Measurements from ENCODE around the gene COBLL1.
"Not testable (repeated sequence)": the region's sequence is repeated elsewhere in the genome, so short reads cannot be mapped to it uniquely, and the experiment has no call there.

Gene COBLL1

DNA sequence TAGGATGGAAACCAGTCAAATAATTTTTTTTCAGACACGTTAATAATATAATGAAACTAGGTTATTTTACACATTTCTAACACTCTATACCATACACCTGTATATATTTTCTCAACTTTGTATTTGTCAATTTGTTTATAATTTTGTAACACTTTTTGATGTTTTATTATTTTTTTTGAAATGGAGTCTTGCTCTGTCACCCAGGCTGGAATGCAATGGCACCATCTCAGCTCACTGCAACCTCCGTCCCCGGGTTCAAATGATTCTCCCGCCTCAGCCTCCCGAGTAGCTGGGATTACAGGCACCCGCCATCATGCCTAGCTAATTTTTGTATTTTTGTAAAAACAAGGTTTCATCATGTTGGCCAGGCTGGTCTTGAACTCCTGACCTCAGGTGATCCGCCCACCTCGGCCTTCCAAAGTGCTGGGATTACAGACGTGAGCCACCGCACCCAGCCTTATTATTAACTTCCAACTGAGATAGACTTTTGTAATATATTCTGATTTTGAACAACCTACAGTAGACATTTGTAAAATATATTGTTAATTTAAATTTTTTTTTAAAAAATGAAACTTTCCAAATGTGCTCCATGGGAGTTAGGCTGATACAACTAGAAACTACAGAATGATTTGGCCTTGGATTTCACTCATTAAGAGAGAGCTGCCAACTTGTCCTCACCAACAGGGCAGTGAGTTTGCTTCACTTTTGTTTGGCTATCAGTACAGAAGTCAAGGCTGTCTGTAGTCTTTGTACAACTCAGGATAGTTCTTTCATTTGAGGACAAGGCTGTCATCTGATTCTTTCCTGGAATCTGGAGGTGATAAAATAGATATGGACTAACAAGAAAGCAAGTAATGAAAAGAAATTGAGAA is 33.9 kb upstream of the COBLL1 start:
- Histone ChIP-seq H3K27me3 (ENCODE audit: control insufficient read depth in 2 of 2, insufficient read depth in 2 of 2, low read length in 2 of 2) (no peaks in the 10 kb centered on the region), H3K9ac (ENCODE audit: low read depth in 1 of 2, low read length in 2 of 2) (no peak overlapping the region), H3K4me3 (ENCODE audit: low read length in 2 of 2) (no peak overlapping the region), H3K9me3 (ENCODE audit: control insufficient read depth in 2 of 2, low read length in 2 of 2) (no peaks in the 10 kb centered on the region), H3K4me1 (ENCODE audit: control insufficient read depth in 2 of 2, insufficient read depth in 2 of 2, low read length in 2 of 2) (no peaks in the 10 kb centered on the region), H3K36me3 (ENCODE audit: control insufficient read depth in 2 of 2, insufficient read depth in 2 of 2, low read length in 2 of 2) (no peaks in the 10 kb centered on the region), H3K27ac (ENCODE audit: low read depth in 2 of 2, low read length in 2 of 2) (no peak overlapping the region)

DNA sequence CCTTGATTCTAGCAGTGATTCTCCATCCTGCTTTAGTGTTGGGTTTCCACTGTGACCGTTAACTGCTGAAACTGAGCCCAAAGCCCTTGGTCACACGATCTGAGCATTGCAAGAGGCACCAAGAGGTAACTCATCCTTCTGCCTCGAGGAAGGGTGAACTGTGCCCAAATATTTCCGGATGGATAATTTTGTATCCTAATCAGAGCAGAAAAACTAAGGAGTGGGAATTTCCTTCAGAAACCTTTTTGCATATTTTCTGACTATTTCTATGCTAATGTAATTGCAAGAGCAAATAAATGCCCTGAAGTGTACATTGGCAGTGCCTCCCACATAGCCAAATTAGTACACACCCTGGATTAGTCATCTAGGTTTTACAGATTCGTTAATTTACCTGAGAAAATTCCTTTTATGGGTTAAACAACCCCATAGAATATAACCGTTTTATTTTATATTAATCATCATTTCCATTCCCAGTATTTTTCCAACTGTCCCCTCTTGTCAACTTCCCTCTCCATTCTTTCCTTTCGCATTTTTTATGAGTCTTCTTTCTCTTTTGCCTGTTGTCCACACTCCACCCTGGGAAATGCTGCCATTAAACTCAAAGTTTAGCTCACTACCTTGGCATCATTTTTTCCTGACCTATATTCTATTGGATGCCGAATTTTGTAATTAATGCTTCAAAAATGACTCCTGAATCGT is 31.7 kb upstream of the COBLL1 start:
- H3K36me3 ChIP-seq (ENCODE audit: control insufficient read depth in 2 of 2, insufficient read depth in 2 of 2, low read length in 2 of 2), result no peaks in the 10 kb centered on the region
- no peaks in the 10 kb centered on the region for H3K27me3 ChIP-seq (ENCODE audit: control insufficient read depth in 2 of 2, insufficient read depth in 2 of 2, low read length in 2 of 2)
- H3K27ac ChIP-seq (ENCODE audit: low read depth in 2 of 2, low read length in 2 of 2), result no peak overlapping the region
- no peaks in the 10 kb centered on the region for H3K9me3 ChIP-seq (ENCODE audit: control insufficient read depth in 2 of 2, low read length in 2 of 2)
- H3K9ac ChIP-seq (ENCODE audit: low read depth in 1 of 2, low read length in 2 of 2), result no peak overlapping the region
- H3K4me1 ChIP-seq (ENCODE audit: control insufficient read depth in 2 of 2, insufficient read depth in 2 of 2, low read length in 2 of 2), result no peaks in the 10 kb centered on the region
- no peak overlapping the region for H3K4me3 ChIP-seq (ENCODE audit: low read length in 2 of 2)

DNA sequence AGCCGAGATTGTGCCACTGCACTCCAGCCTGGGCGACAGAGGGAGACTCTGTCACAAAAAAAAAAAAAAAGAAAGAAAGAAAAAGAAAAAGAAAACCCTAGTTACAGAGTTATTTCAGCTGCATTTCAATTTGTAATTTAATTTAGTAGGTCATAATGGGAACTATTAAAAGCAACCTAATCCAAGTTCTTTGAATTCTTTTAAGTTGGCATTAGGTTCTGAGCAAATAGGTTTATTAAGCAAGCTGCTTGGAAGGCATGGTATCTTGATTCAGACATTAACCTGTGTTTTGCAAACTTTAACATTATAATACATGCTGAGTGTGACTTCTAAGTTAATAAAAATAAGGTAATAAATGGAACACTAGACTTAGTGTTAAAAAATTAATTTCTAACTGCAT is 29.8 kb upstream of the COBLL1 start:
- Histone ChIP-seq H3K9ac (ENCODE audit: low read depth in 1 of 2, low read length in 2 of 2) (no peak overlapping the region), H3K9me3 (ENCODE audit: control insufficient read depth in 2 of 2, low read length in 2 of 2) (no peaks in the 10 kb centered on the region), H3K36me3 (ENCODE audit: control insufficient read depth in 2 of 2, insufficient read depth in 2 of 2, low read length in 2 of 2) (no peaks in the 10 kb centered on the region), H3K27ac (ENCODE audit: low read depth in 2 of 2, low read length in 2 of 2) (no peak overlapping the region), H3K4me3 (ENCODE audit: low read length in 2 of 2) (no peak overlapping the region), H3K4me1 (ENCODE audit: control insufficient read depth in 2 of 2, insufficient read depth in 2 of 2, low read length in 2 of 2) (no peaks in the 10 kb centered on the region), H3K27me3 (ENCODE audit: control insufficient read depth in 2 of 2, insufficient read depth in 2 of 2, low read length in 2 of 2) (no peaks in the 10 kb centered on the region)

DNA sequence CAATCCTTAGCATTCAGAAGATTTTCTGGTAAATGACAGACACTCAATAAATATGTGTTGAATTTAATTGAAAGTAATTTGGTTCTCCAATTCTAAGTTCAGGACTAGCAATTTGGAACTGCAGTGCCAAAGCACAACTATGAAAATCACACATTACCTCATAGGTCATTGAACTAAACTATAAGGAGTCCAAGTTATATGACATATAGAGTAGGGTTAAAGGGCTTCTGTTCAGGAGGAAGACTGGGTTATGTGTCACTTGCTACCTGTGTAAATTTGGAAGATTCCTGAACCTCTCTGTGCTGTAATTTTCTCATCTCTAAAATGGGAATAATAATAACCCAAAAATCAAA is 27.8 kb upstream of the COBLL1 start:
- Histone ChIP-seq H3K27me3 (ENCODE audit: control insufficient read depth in 2 of 2, insufficient read depth in 2 of 2, low read length in 2 of 2) (no peaks in the 10 kb centered on the region), H3K4me3 (ENCODE audit: low read length in 2 of 2) (no peak overlapping the region), H3K27ac (ENCODE audit: low read depth in 2 of 2, low read length in 2 of 2) (no peak overlapping the region), H3K9ac (ENCODE audit: low read depth in 1 of 2, low read length in 2 of 2) (no peak overlapping the region), H3K9me3 (ENCODE audit: control insufficient read depth in 2 of 2, low read length in 2 of 2) (no peaks in the 10 kb centered on the region), H3K4me1 (ENCODE audit: control insufficient read depth in 2 of 2, insufficient read depth in 2 of 2, low read length in 2 of 2) (no peaks in the 10 kb centered on the region), H3K36me3 (ENCODE audit: control insufficient read depth in 2 of 2, insufficient read depth in 2 of 2, low read length in 2 of 2) (no peaks in the 10 kb centered on the region)

DNA sequence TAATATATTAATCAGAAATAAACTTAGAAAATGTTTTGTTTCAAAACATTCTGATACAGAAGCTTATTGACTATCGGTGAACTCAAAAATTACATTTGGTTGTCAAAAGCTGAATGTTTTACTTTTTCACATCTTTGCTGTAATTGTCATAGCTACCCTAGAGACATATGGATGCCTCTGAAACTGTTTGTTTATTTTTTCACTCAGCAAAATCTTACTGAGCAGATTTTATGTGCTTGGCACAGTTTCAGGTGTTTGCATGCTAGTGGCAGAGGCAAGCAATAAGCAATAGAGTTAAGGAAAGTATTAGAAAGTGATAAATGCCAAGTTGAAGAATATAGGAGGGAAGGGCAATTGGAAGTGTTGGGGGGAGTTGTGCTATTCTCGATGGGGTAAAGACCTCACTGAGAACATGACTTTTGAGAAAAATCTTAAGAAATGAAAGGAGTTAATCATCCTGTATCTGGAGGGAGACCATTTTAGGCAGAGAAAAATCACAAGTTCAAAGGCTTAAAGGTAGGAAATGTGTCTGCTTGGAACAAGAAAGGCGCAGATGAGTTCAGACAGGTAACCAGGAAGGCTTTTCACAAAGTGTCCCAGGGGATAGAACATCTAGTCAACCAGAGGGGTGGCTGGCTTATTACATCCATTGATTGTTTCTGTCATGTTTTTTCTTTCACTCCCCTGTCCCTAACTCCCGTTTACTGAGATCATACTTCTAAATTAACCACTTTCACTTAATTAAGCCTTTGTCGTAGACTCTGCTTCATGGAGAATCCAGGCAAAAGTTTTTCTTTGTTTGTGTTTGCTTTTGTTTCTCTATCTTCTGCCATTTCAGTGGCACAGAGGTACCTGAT is 27.2 kb upstream of the COBLL1 start:
- Histone ChIP-seq H3K9ac (ENCODE audit: low read depth in 1 of 2, low read length in 2 of 2) (no peak overlapping the region), H3K4me3 (ENCODE audit: low read length in 2 of 2) (no peak overlapping the region), H3K36me3 (ENCODE audit: control insufficient read depth in 2 of 2, insufficient read depth in 2 of 2, low read length in 2 of 2) (no peaks in the 10 kb centered on the region), H3K27ac (ENCODE audit: low read depth in 2 of 2, low read length in 2 of 2) (no peak overlapping the region), H3K4me1 (ENCODE audit: control insufficient read depth in 2 of 2, insufficient read depth in 2 of 2, low read length in 2 of 2) (no peaks in the 10 kb centered on the region), H3K27me3 (ENCODE audit: control insufficient read depth in 2 of 2, insufficient read depth in 2 of 2, low read length in 2 of 2) (no peaks in the 10 kb centered on the region), H3K9me3 (ENCODE audit: control insufficient read depth in 2 of 2, low read length in 2 of 2) (no peaks in the 10 kb centered on the region)

DNA sequence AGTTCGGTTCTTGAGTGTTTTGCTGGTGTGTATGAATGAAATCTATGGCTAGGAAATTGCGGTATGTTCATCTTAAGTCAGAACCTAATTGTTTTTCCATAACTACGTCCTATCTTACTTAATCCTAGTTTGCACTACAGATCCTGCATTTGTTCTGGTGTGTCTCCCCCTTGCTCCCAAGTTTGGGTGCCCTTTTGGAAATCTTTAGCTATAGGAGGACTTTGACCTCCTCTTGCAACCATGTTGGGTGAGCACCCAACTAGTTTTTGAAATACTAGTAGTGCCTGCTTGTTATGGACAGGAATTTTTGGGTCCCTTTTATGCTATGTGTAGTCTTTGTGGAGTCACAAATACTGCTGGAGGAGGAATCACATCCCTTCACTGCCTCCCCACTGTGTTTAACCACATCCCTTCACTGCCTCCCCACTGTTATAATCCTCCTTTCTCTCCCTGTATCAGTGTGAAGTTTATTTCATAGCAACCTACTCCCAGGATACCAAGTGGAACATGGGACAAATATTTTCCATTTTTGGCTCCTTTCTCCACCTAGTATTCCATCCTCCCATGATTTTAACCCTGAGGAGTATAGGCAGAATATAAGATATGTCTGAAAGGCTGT is 26.3 kb upstream of the COBLL1 start:
- H3K4me3 ChIP-seq (ENCODE audit: low read length in 2 of 2), result no peak overlapping the region
- no peaks in the 10 kb centered on the region for H3K4me1 ChIP-seq (ENCODE audit: control insufficient read depth in 2 of 2, insufficient read depth in 2 of 2, low read length in 2 of 2)
- no peak overlapping the region for H3K27ac ChIP-seq (ENCODE audit: low read depth in 2 of 2, low read length in 2 of 2)
- no peaks in the 10 kb centered on the region for H3K27me3 ChIP-seq (ENCODE audit: control insufficient read depth in 2 of 2, insufficient read depth in 2 of 2, low read length in 2 of 2)
- H3K9me3 ChIP-seq (ENCODE audit: control insufficient read depth in 2 of 2, low read length in 2 of 2), result no peaks in the 10 kb centered on the region
- H3K36me3 ChIP-seq (ENCODE audit: control insufficient read depth in 2 of 2, insufficient read depth in 2 of 2, low read length in 2 of 2), result no peaks in the 10 kb centered on the region
- no peak overlapping the region for H3K9ac ChIP-seq (ENCODE audit: low read depth in 1 of 2, low read length in 2 of 2)

DNA sequence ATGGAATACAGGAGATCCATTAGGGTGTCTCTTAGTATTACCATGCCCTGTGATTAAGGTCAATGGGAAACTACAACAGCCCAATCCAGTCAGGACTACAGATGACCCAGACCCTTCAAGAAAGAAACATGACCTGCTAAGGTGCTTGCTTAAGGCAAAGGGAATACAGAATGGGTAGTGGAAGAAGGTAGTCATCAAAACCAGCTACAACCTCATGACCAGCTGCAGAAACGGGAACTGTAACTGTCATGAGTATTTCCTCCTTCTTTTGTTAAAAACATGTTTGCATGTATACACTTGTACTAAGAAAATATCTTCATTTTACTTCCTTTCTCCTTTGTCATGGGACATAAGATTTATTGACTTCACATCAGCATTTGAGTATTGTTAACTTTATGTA is 24.8 kb upstream of the COBLL1 start:
- not testable (repeated sequence) for H3K27me3 ChIP-seq (ENCODE audit: control insufficient read depth in 2 of 2, insufficient read depth in 2 of 2, low read length in 2 of 2); H3K27ac ChIP-seq (ENCODE audit: low read depth in 2 of 2, low read length in 2 of 2); H3K4me3 ChIP-seq (ENCODE audit: low read length in 2 of 2); H3K9ac ChIP-seq (ENCODE audit: low read depth in 1 of 2, low read length in 2 of 2); H3K36me3 ChIP-seq (ENCODE audit: control insufficient read depth in 2 of 2, insufficient read depth in 2 of 2, low read length in 2 of 2); H3K9me3 ChIP-seq (ENCODE audit: control insufficient read depth in 2 of 2, low read length in 2 of 2); H3K4me1 ChIP-seq (ENCODE audit: control insufficient read depth in 2 of 2, insufficient read depth in 2 of 2, low read length in 2 of 2)

DNA sequence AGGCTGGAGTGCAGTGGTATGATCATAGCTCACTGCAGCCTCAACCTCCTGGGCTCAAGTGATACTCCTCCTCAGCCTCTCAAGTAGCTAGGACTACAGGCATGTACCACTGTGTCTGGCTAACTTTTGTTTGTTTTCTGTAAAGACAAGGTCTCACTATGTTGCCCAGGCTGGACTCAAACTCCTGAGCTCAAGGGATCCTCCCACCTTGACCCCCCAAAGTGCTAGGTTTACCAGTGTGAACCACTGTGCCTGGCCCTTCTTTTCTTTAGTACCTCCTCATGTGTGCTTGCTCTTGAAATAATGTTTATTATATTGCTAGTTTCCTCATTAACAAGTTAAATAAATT is 19.0 kb upstream of the COBLL1 start:
- H3K4me1 ChIP-seq (ENCODE audit: control insufficient read depth in 2 of 2, insufficient read depth in 2 of 2, low read length in 2 of 2), result no peaks in the 10 kb centered on the region
- H3K27me3 ChIP-seq (ENCODE audit: control insufficient read depth in 2 of 2, insufficient read depth in 2 of 2, low read length in 2 of 2), result no peaks in the 10 kb centered on the region
- no peak overlapping the region for H3K4me3 ChIP-seq (ENCODE audit: low read length in 2 of 2)
- no peaks in the 10 kb centered on the region for H3K9me3 ChIP-seq (ENCODE audit: control insufficient read depth in 2 of 2, low read length in 2 of 2)
- no peak overlapping the region for H3K9ac ChIP-seq (ENCODE audit: low read depth in 1 of 2, low read length in 2 of 2)
- H3K27ac ChIP-seq (ENCODE audit: low read depth in 2 of 2, low read length in 2 of 2), result no peak overlapping the region
- H3K36me3 ChIP-seq (ENCODE audit: control insufficient read depth in 2 of 2, insufficient read depth in 2 of 2, low read length in 2 of 2), result no peaks in the 10 kb centered on the region

DNA sequence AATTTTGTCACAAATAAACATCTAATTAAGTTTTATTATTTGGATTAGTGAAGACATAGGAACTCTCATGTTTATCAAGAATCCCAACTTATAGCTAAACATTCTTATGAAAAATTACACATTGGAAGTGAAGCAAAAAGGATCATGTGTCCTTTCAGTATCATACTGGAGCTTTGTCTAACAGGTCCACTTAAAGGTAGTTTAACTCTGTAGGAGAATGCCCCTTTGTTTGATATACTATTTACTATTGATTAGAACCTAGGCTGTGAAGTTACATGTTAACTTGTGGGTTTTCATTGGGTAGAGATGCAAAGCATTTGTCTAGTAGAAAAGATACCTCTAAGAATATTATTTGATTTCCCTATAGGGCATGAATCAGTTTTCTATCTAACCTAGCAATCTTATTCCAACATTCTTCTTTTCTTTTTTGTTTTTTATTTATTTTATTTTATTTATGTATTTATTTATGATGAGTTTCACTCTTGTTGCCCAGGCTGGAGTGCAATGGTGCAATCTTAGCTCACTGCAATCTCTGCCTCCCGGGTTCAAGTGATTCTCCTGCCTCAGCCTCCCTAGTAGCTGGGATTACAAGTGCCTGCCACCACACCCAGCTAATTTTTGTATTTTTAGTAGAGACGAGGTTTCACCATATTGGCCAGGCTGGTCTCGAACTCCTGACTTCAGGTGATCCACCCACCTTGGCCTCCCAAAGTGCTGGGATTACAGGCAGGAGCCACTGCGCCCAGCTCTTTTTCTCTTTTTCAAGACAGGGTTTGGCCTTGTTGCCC is 18.5 kb upstream of the COBLL1 start:
- not testable (repeated sequence) for H3K27ac ChIP-seq (ENCODE audit: low read depth in 2 of 2, low read length in 2 of 2); H3K4me3 ChIP-seq (ENCODE audit: low read length in 2 of 2); H3K27me3 ChIP-seq (ENCODE audit: control insufficient read depth in 2 of 2, insufficient read depth in 2 of 2, low read length in 2 of 2); H3K36me3 ChIP-seq (ENCODE audit: control insufficient read depth in 2 of 2, insufficient read depth in 2 of 2, low read length in 2 of 2); H3K4me1 ChIP-seq (ENCODE audit: control insufficient read depth in 2 of 2, insufficient read depth in 2 of 2, low read length in 2 of 2); H3K9me3 ChIP-seq (ENCODE audit: control insufficient read depth in 2 of 2, low read length in 2 of 2); H3K9ac ChIP-seq (ENCODE audit: low read depth in 1 of 2, low read length in 2 of 2)
